SK-N-SH (cell line): ENCODE results near the gene KCNQ5.

Source experiments
- CTCF ChIP-seq: fragments of 200-600 bp; sonication (generic); IDR thresholded peaks from 2 replicates; pipeline ENCODE4 v1.6.1; 2017; ENCODE audit warnings: antibody characterized with exemption, mild to moderate bottlenecking, moderate library complexity
- MXI1 ChIP-seq: IDR thresholded peaks from 2 replicates; pipeline ENCODE4 v1.6.1; 2012; ENCODE audit warnings: mild to moderate bottlenecking, low read depth, low read length, improper control_type of control experiment

GRCh38 chr6:72966628-72967280 is 344.9 kb downstream of the KCNQ5 start:
- no peak for TF ChIP-seq CTCF
- TF ChIP-seq MXI1, result no peak
